GM10847 (cell line): ENCODE measurements around the gene SVOPL.

Experiments
- POLR2A ChIP-seq: IDR thresholded peaks from 2 replicates; pipeline ENCODE4 v1.6.1; 2011; ENCODE audit not compliant: insufficient read length; ENCODE audit errors: extremely low read depth

The SVOPL gene

DNA sequence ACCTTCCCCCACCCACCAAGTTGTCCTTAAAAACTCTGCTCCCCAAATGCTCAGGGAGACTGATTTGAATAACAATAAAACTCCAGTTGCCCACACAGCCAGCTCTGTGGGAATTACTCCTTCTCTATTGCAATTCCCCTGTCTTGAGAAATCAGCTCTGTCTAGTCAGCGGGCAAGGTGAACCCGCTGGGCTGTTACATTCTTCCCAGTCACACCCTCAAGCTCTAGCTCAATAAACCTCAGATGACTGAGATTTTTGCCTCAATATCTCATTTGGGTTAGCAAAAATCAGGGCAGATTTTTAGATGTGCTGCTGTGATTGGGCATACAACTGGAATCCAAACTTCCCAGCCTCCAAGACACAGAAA is 32.9 kb downstream of the SVOPL start:
- TF ChIP-seq POLR2A = no peak

DNA sequence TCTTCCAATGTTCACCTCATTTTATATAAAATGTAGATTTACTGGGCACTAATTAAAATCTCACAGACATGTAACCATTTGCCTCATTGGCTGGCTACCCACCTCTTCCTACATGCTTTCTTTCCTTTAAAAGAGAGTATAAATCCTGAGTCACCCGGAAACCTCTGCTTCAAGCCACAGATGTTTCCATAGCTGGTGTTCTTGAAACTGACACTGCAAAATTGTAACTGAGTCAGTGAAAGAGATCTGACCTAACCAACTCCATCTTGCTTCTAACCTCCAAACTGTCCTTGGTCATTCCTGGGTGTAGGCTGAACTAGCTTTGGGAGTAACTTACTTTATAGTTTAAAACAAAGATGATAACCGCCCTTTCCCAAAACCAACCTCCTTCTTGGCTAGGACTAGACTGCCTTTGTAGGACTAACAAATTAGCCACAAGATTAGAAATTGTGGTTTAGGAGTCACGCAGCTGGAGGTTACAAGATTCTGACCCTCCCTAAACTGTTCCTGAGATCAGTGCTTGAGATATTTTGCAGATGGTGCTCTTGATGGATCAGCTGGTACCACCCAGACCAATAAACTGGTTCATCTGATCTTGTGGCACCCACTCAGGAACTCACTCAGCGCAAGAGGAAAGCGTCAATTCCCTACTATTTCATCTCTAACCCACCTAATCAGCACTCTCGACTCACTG is 33.5 kb downstream of the SVOPL start:
- TF ChIP-seq POLR2A = no peak

DNA sequence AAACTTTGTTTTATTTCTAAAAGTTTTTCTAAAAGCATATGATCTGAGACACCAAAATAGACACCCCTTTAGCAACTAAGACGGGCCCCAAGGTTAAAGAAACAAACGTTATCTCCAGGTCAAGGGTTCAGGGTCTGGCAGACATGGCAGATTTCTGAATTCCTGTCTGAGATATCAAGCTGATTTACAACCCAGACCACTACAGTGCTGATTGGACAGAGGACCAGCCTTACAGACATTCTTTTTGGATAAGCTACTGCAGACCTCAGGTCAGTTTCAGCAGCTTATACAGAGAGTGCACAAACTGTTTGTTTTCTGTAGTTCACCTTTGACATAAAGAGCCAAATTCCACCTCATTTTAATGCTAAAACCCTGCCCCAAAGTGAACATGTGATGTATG is 34.8 kb downstream of the SVOPL start:
- no peak for TF ChIP-seq POLR2A

DNA sequence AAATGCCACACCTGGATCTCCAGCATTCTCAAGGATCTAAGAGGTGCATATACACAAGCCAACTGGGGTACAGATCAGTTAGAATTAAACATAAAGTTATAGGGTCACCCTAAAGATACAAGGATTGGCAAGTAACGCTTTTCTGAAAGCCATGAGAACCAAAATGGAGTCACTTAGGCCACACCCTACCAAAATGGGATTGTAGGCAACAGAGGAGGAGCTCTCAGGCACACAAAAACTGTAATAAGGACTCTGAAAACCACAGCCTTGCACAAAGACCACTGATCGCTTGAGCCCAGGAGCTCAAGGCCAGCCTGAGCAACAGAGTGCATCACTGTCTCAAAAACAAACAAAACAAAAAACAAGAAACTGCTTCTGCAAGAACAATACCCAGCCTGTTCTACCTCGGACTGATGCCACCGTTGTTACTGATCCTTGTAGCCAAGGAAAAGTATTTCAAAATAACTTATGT is 35.5 kb downstream of the SVOPL start:
- TF ChIP-seq POLR2A = no peak

DNA sequence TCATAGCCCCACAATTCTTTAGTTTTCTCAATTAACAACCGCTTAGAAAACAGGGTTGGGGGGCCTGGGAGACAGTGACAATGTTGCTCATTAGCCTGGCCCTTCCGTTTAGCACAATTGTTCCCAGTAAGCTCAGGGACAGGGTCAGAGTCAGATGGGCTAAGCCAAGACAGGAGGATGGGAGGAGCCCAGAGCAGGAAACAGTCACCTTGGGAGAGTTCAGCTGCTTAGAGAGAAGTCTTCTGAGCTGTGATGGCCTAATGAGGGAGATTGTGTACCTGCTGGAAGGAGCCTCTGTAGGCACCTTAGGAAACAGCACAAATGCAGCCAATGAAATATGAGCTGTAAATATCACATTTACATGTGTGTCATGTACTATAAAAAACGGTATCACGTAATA is 35.9 kb downstream of the SVOPL start:
- no peak for TF ChIP-seq POLR2A

DNA sequence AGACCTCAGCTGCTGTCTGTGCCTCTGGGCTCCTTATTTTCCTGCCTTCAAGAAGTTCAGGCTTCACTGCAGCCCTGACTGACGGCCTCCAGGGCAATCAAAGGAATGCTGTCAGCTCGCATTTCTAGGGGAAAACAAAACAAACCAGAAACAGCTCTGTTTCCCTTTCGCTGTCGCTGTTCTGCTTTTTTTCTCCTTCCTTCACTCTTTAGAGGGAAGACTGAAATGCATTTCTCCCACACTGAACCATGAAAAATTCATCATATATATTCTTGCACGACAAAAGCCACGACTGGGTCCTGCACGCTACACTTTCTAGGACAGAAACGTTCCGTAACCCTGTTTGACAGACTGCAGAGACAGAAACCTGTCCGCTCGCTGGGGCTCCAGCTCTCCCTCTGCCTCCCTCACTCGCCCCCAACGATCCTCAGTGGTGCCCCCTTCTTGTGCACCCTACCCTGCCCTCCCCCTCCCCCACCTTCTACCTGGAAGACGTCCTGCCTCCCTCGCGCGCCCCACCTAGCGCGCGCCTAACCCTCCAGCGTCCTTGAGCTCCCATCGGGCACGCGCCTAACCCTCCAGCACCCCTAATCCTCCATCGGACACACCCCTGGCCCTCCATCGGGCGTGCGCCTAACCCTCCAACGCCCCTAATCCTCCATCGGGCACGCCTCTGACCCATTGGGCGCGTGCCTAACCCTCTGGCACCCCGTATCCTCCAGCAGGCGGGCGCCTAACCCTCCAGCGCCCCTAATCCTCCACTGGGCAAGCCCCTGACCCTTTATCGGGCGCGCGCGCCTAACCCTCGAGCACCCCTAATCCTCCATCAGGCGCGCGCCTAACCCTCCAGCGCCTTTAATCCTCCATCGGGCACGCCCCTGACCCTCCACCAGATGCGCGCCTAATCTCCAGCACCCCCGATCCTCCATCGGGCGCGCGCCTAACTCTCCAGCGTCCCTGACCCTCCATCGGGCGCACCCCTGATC is 37.1 kb downstream of the SVOPL start:
- TF ChIP-seq POLR2A = no peak

DNA sequence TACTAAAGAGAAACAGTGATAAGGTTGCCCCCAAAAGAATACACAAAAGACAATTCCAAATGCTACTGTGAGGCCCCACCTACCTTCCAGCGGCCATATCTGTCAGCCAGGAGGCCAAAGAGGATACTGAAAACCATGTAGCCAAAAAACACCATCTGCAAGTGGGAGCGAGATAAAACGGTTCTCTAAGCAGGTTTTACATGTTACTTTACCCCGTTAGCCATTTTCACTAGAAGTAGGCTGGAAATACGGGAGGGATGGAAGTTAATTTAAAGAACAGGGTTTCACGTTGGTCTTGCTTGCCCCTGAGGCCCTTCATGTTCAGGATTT is 38.2 kb downstream of the SVOPL start:
- TF ChIP-seq POLR2A = no peak

DNA sequence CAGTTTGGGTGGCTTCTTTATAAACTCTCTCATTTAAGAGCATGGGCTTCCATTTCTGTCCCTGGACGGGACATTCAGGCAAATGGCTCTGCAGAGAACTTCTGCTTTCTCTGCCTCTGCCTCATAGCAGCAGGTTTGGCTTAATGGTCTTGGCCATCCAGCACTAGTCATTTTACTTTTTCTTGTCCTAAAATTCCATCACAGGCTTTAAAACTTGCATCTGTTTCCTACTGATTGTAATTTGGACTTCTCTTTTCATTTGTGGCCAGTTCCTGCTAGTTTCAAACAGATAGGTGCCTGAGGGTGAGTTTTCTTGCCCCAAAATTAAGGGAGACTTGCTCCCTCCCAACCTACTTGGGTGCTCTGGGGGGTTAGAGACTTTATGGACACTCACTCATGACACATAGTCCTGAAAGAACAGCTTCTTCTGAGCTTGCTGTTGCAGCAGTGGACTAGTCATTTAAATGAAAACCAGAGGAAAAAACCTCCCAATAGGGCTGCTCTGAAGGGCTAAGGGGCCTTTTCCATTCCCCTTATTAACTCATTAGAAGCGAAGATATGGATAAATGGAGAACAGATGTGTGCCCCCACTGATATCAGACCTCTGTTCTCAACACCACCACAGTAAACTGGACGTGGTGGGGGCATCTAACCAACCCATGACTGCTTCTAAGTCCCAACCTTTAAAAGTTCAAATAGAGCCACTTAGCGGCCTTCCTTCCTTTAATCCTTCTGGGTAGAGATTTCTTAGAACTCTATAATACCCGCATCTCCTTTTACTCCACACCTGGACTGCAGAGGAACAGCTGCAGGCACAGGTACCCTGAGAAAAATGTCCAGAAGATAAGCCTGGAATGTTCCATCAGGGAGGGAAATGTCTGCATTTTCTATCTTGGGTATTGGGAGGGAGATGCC is 38.8 kb downstream of the SVOPL start:
- no peak for TF ChIP-seq POLR2A

DNA sequence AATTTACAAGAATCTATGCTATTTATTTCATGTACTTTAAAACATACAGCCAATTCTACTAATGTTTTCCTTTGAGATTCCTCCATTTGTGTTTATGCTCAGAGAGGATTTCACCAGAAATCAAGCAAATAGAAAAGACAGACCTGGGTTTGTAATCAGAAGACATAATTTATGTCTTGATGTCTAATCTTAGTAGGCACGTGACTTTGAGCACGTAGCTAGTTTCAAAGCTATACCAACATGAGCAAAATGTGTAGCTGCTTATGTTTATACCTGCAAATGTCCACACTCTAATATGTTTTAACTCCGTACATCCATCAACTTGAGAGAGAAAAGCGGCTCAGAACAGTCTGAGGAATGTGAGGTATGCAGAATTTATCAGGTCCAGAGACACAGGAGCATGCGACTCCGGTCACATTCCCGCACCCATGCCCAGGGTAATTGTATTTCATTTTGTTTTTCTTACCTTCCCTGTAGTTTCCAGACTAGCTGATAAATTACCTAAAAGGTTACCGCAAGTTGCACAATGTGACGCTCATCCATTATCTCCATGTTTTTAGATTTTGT is 40.0 kb downstream of the SVOPL start:
- no peak for TF ChIP-seq POLR2A

DNA sequence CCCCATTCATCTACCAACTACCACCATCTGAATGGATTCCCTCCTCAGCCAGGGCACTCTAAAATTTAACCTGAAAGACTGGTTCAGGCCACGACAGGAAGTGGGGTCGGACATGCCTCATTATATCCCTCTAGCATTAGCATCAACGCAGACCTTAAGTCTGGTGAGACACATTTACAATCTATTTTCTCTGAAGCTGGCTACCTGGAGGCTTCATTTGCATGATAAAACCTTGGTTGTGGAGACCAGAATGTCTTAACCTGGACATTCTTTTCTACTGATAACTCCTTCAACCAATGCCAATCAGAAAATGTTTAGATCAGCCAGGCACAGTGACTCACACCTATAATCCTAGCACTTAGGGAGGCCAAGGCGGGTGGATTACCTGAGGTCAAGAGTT is 42.3 kb downstream of the SVOPL start:
- TF ChIP-seq POLR2A = no peak

DNA sequence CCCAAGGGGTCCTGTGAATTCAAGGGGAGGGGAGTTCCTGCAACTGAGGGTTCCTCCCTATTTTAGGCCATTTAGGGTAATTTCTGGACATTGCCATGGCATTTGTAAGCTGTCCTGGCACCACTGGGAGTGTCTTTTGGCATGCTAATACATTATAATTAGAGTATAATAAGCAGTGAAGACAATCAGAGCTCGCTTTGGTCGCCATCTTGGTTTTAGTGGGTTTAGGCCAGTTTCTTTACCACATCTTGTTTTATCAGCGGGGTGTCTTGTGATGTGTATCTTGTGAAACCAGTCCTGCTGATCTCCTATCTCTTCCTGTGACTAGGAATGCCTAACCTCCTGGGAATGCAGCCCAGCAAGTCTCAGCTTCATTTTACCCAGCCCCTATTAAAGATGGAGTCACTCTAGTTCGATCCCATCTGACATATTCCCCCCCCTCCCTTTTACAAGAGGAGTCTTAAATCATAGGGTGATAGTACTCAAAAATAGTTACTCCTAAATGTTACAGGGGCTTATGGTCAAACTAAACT is 43.2 kb downstream of the SVOPL start:
- no peak for TF ChIP-seq POLR2A

DNA sequence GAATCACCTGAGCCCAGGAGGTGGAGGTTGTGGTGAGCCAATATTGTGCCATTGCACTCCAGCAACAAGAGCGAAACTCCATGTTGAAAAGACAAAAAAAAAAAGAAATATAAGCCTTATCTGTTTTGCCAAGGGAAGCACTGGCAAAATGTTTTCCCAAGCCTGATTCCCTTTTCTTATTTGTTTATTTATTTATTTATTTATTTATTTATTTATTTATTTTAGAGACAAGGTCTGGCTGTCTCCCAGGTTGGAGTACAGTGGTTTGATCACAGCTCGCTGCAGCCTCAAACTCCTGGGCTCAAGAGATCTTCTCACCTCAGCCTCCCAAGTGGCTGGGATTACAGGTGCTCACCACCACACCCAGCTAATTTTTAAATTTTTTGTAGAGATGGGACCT is 44.2 kb downstream of the SVOPL start:
- TF ChIP-seq POLR2A = no peak

DNA sequence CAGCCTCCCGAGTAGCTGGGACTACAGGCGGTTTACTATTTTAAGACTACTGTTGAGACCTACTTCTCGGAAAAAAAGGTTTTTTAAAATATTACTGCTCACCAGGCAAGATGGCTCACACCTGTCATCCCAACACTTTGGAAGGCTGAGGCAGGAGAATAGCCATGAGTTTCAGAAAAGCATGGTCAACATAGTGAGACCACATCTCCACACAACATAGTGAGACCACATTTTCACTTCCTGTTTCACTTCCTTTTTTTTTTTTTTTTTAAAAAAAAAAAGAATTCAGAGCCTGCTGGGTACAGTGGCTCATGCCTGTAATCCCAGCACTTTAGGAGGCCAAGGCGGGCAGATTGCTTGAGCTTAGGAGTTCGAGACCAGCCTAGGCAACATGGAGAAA is 46.5 kb downstream of the SVOPL start:
- no peak for TF ChIP-seq POLR2A

DNA sequence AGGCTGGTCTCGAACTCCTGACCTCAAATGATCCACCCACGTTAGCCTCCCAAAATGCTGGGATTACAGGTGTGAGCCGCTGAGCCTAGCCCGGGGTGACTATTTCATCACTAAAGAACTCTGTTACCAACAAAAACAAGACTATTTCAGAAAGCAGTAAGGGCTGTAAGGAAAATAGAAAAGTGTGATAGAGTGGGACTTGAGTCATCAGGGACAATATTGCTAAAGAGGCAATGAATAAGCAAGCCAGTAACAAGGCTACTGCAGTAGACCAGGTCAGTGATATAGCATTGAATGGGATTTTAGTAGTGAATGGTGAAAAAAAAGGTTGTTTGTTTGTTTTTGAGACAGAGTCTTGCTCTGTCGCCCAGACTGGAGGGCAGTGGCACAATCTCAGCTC is 51.7 kb downstream of the SVOPL start:
- TF ChIP-seq POLR2A = no peak

DNA sequence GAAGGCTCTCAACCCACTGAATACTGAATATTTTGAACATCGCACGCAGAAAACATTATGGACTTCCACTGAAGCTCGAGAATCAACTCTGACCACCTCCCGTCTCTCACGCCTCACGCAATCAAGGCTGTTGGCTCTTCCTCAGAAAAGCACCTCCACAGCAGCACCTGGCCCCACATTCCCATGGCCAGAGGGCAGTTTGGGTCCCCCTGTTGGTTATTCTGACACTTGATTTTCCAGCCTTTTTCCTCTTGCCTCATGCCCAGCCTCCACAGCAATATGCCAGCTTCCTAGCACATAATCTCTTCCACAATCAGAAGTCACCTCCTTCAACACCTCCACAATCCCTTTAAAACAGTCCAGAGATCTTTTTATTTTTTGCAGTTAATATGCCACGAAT is 55.9 kb downstream of the SVOPL start:
- TF ChIP-seq POLR2A = no peak
